Left lung (tissue), 10 donors: ENCODE results near the gene PRKCZ. TPM values are rescaled to one million over a fixed set of nuclear protein-coding genes. Genes with fewer than 3 reads are reported as not detected.

ENCODE experiments used
- ATAC-seq: fragments of 200-7000 bp; cut with Tn5 transposase; one replicate; pipeline ENCODE4 v1.9.1; 2020; ENCODE audit warnings: moderate library complexity
- DNase-seq, 4 donors: peaks; one replicate each; pipeline ENCODE4 v3.0.0-alpha.2; 2013 to 2020
- H3K27ac ChIP-seq, 2 donors: fragments of 200-600 bp; sonication (generic) in 1 of 2; one replicate each; pipeline versions ENCODE4 v1.5.0 to v1.8.0; 2020 to 2021
- H3K27me3 ChIP-seq, 2 donors: fragments of 200-600 bp; sonication (generic) in 1 of 2; one replicate each; pipeline versions ENCODE4 v1.5.0 to v1.8.0; 2020 to 2021
- H3K36me3 ChIP-seq, 2 donors: fragments of 200-600 bp; sonication (generic) in 1 of 2; one replicate each; pipeline versions ENCODE4 v1.5.0 to v1.8.0; 2020 to 2021
- H3K4me1 ChIP-seq, 2 donors: fragments of 200-600 bp; one replicate each; pipeline ENCODE4 v1.8.0; 2021
- H3K4me3 ChIP-seq, 2 donors: fragments of 200-600 bp; sonication (generic) in 1 of 2; one replicate each; pipeline versions ENCODE4 v1.5.0 to v1.8.0; 2020 to 2021; ENCODE audit warnings: mild to moderate bottlenecking in 1 of 2
- H3K9me3 ChIP-seq, 2 donors: fragments of 200-600 bp; sonication (generic) in 1 of 2; one replicate each; pipeline versions ENCODE4 v1.5.0 to v1.8.0; 2020 to 2021
- CTCF ChIP-seq, 2 donors: fragments of 200-600 bp; sonication (generic) in 1 of 2; IDR thresholded peaks; one replicate each; pipeline versions ENCODE4 v1.5.0 to v1.8.0; 2021; ENCODE audit warnings: antibody characterized with exemption in 2 of 2
- intact Hi-C, 2 donors: fragments of 100-400 bp; cut with DNase I; formaldehyde crosslinking; loops; one replicate each; pipeline versions ENCODE4 v1.11.2 to v1.14.2; 2022
- polyA plus RNA-seq, 6 donors: library from polyadenylated mRNA; unstranded; fragments of 120-200 nt; gene quantifications; one replicate each; pipeline ENCODE4 v1.2.1, GENCODE V29; 2013; ENCODE audit not compliant: insufficient read length in 6 of 6
- total RNA-seq, 2 donors: library from RNA; stranded (reverse); fragmentation: NEBNext Ultra II Directional; extraction: Animal tissue kit (Norgen Biotek cat#: 25700); gene quantifications; one replicate each; pipeline ENCODE4 v1.2.1, GENCODE V29; 2021
- donor health status: DM: no; HTN: yes; CAD: no.
- donor health status: DM: no; HTN: no; CAD: no.

PRKCZ gene
- total and polyA plus RNA-seq, 8 donors: 37.5 to 129 (median 48.0) TPM

GRCh38 chr1:2230781-2231531 is 180.7 kb downstream of the PRKCZ start:
- TF ChIP-seq CTCF (IDR thresholded peaks at IDR 0.05): no peak
- Histone ChIP-seq H3K27me3 (peaks cover 0 to 9% of the 10 kb centered on the region in 2 donors), H3K36me3 (no peaks in the 10 kb centered on the region), H3K9me3 (no peaks in the 10 kb centered on the region), H3K4me1 (peaks cover 47 to 75% of the 10 kb centered on the region in 2 donors), H3K4me3 (peak overlapping the region; percentile 69 to 93), H3K27ac (peak overlapping the region; percentile 89 to 93)
- intact Hi-C loops: loop anchor here in 1 of 2 donors (10.0 kb wide), 1 partner anchor 84 kb away; no protein-coding TSS in a partner anchor
- DNase-seq: peak in 1 of 4 donors; percentile 84
- ATAC-seq: peak; percentile 0

- TF ChIP-seq CTCF (IDR thresholded peaks at IDR 0.05): no peak
- H3K9me3 ChIP-seq: no peaks in the 10 kb centered on the region
- peak overlapping the region; percentile 89 to 93 for H3K27ac ChIP-seq
- peaks cover 50 to 76% of the 10 kb centered on the region in 2 donors for H3K4me1 ChIP-seq
- peak overlapping the region; percentile 69 to 93 for H3K4me3 ChIP-seq
- DNase-seq (peak; percentile 76 to 94 (median 91)), ATAC-seq (peak; percentile 61)
- H3K27me3 ChIP-seq: peaks cover 0 to 2% of the 10 kb centered on the region in 2 donors
- intact Hi-C loops: loop anchor here in 1 of 2 donors (10.0 kb wide), 1 partner anchor 83 kb away; no protein-coding TSS in a partner anchor
- H3K36me3 ChIP-seq: no peaks in the 10 kb centered on the region
These were observed 181.5 kb downstream of the PRKCZ start for GRCh38 chr1:2231532-2232254.

- Histone ChIP-seq H3K4me3 (peak overlapping the region; percentile 69 to 93), H3K27ac (peak overlapping the region; percentile 89 to 93), H3K36me3 (no peaks in the 10 kb centered on the region), H3K27me3 (no peaks in the 10 kb centered on the region), H3K4me1 (peaks cover 56 to 80% of the 10 kb centered on the region in 2 donors), H3K9me3 (no peaks in the 10 kb centered on the region)
- peak in 1 of 4 donors; percentile 81 for DNase-seq
- no peak for ATAC-seq
- intact Hi-C loops: loop anchor here in 1 of 2 donors (10.0 kb wide), 1 partner anchor 82 kb away; no protein-coding TSS in a partner anchor
- TF ChIP-seq CTCF (IDR thresholded peaks at IDR 0.05): no peak
These were observed 182.2 kb downstream of the PRKCZ start for GRCh38 chr1:2232255-2232915.

- DNase-seq: peak in 1 of 4 donors; percentile 81
- Histone ChIP-seq H3K36me3 (no peaks in the 10 kb centered on the region), H3K4me1 (peaks cover 62 to 86% of the 10 kb centered on the region in 2 donors), H3K9me3 (no peaks in the 10 kb centered on the region), H3K4me3 (peak overlapping the region; percentile 69 to 93), H3K27ac (peak overlapping the region; percentile 89 to 93), H3K27me3 (no peaks in the 10 kb centered on the region)
- TF ChIP-seq CTCF (IDR thresholded peaks at IDR 0.05): no peak
- ATAC-seq: no peak
- intact Hi-C loops: loop anchor here in 1 of 2 donors (10.0 kb wide), 1 partner anchor 82 kb away; no protein-coding TSS in a partner anchor
These were observed 182.8 kb downstream of the PRKCZ start for GRCh38 chr1:2232916-2233438.
